PC-3 (cell line): ENCODE measurements around the gene SH2D6. TPM values are rescaled to one million over a fixed set of nuclear protein-coding genes. Genes with fewer than 3 reads are reported as not detected.
"Not testable (repeated sequence)": the region's sequence is repeated elsewhere in the genome, so short reads cannot be mapped to it uniquely, and the experiment has no call there.

Experiments
- ATAC-seq: fragments of 200-7000 bp; cut with Tn5 transposase; 2 replicates; pipeline ENCODE4 v1.9.1; 2020; ENCODE audit warnings: mild to moderate bottlenecking, moderate library complexity
- BruUV-seq: library from RNA; stranded (reverse); fragments of 400-500 nt; replicated peaks from 2 replicates; lab custom pipeline; 2021; lab: Mats Ljungman, UMichigan
- CTCF ChIA-PET: fragments of 300-600 bp; sonication (Branson Sonifier 250); formaldehyde crosslinking; loops from one replicate; lab custom pipeline; 2022; ENCODE audit warnings: antibody characterized with exemption; lab: Charles Lee
- POLR2A ChIA-PET: fragments of 300-600 bp; sonication (Branson Sonifier 250); formaldehyde crosslinking; loops from one replicate; lab custom pipeline; 2022; ENCODE audit warnings: antibody characterized with exemption; ENCODE audit not compliant: unreplicated experiment; lab: Charles Lee
- DNase-seq: peaks from one replicate; pipeline ENCODE4 v3.0.0-alpha.2; 2015
- H2AFZ ChIP-seq: fragments of 300-600 bp; sonication (generic); 2 replicates; pipeline ENCODE4 v1.6.0; 2016; ENCODE audit warnings: antibody characterized with exemption, low read length
- H3F3A ChIP-seq: fragments of 300-600 bp; sonication (generic); one replicate; pipeline ENCODE4 v1.6.0; 2017; ENCODE audit warnings: antibody characterized with exemption, low read length, control low read depth, mild to moderate bottlenecking; ENCODE audit not compliant: unreplicated experiment
- H3K27ac ChIP-seq: fragments of 300-600 bp; sonication (generic); 2 replicates; pipeline ENCODE4 v1.5.1; 2016; ENCODE audit warnings: mild to moderate bottlenecking, low read length
- H3K27me3 ChIP-seq: fragments of 300-600 bp; sonication (generic); 2 replicates; pipeline ENCODE4 v1.6.1; 2016; ENCODE audit warnings: low read length, mixed read lengths
- H3K36me3 ChIP-seq: fragments of 300-600 bp; sonication (generic); 2 replicates; pipeline ENCODE4 v1.6.1; 2016; ENCODE audit warnings: low read depth, mixed run types, low read length, mixed read lengths
- H3K4me1 ChIP-seq: fragments of 300-600 bp; sonication (generic); 2 replicates; pipeline ENCODE4 v1.5.1; 2016; ENCODE audit warnings: low read length; ENCODE audit not compliant: insufficient read depth
- H3K4me2 ChIP-seq: fragments of 300-600 bp; sonication (generic); 2 replicates; pipeline ENCODE4 v1.6.0; 2016; ENCODE audit warnings: low read length
- H3K4me3 ChIP-seq: fragments of 300-600 bp; sonication (generic); 2 replicates; pipeline ENCODE4 v1.5.1; 2016; ENCODE audit warnings: mild to moderate bottlenecking, low read length, mixed read lengths
- H3K79me2 ChIP-seq: fragments of 300-600 bp; sonication (generic); 2 replicates; pipeline ENCODE4 v1.6.1; 2017; ENCODE audit warnings: low read length, mixed read lengths
- H3K9ac ChIP-seq: fragments of 300-600 bp; sonication (generic); 2 replicates; pipeline ENCODE4 v1.6.0; 2016; ENCODE audit warnings: mild to moderate bottlenecking, low read length
- H3K9me2 ChIP-seq: fragments of 300-600 bp; sonication (generic); replicated peaks from 2 replicates; pipeline ENCODE4 v1.6.1; 2016; ENCODE audit warnings: mixed run types, low read length, mixed read lengths
- H3K9me3 ChIP-seq: fragments of 300-600 bp; sonication (generic); 2 replicates; pipeline ENCODE4 v1.6.1; 2016; ENCODE audit warnings: low read length, mixed read lengths
- H4K20me1 ChIP-seq: fragments of 300-600 bp; sonication (generic); 2 replicates; pipeline ENCODE4 v1.6.1; 2016; ENCODE audit warnings: low read length, mixed read lengths
- EZH2 ChIP-seq: fragments of 300-600 bp; sonication (generic); IDR thresholded peaks from one replicate; pipeline ENCODE4 v1.6.1; 2017; ENCODE audit warnings: antibody characterized with exemption, mild to moderate bottlenecking, low read length; ENCODE audit not compliant: unreplicated experiment
- EZH2phosphoT487 ChIP-seq: fragments of 300-600 bp; sonication (generic); IDR thresholded peaks from 2 replicates; pipeline ENCODE4 v1.6.1; 2018; ENCODE audit warnings: mild to moderate bottlenecking, antibody characterized with exemption, low read length, borderline replicate concordance
- intact Hi-C: fragments of 100-400 bp; cut with micrococcal nuclease; formaldehyde crosslinking; loops from 2 replicates; pipeline ENCODE4 v1.9.0; 2023
- total RNA-seq: library from RNA; depleted of rRNA; stranded (reverse); fragments of >200 nt; gene quantifications from 2 replicates; pipeline ENCODE4 v1.2.3, GENCODE V29; 2014
- TF ChIP-seq, protein P1 (sequence below): fragments of 300-600 bp; sonication (generic); conservative IDR thresholded peaks from 2 replicates; pipeline ENCODE4 v1.5.1; 2017; ENCODE audit warnings: antibody characterized with exemption, low read depth, mild to moderate bottlenecking, low read length

The SH2D6 gene
- total RNA-seq, 1 experiment from 2014 or later = not detected

DNA sequence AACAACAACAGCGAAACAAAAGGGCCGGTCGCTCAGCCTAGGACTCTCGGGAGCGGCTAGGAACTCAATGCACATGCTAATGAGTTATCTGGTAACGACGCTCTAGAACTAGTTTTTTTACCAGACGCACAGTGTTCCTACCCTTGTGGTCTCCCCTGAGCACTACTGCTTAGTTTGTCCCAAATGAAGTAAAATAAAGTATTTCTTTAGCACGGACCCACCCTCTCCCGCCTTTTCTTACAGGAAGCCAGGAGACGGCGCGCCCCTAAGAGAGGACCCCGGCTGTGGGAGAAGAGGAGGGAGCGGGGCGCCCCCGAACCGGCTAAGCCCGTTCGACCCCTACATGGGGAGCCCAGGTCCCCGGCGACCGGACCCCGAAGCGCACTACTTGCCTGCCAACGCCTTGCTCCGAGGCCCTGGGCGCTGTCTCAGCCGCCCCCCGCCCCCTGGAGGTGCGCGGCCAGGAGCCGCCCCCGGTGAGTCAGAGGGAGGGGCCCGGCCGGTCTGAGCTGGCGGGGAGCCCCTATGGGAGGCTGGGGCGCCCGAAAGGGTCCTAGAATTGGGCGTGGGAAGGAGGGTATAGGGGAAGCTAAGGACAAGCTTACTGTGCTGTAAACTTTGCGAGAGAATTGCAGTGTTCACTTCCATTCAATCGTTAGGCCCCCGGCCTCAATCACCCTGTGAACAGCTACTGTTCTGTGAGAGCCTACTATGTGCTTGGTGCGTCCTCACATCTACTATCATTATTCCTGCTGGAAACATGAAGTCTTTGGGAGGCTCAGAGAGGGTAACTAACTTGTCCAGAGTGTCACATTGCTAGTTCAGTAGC lies 4.7 kb upstream of the SH2D6 start:
- no peaks in the 10 kb centered on the region for H3K9me2 ChIP-seq
- H3K4me1 ChIP-seq = peaks cover 33% of the 10 kb centered on the region
- intact Hi-C loops = no loop called here
- no peak overlapping the region for H3K9ac ChIP-seq
- no peaks in the 10 kb centered on the region for H3K27me3 ChIP-seq
- H3K9me3 ChIP-seq = no peaks in the 10 kb centered on the region
- no peak overlapping the region for H3K4me3 ChIP-seq
- no peak overlapping the region for H3K4me2 ChIP-seq
- no peak overlapping the region for H3K27ac ChIP-seq
- CTCF ChIA-PET = interaction anchor here (0.6 kb wide), 1 partner anchor 511 kb away, joined by 3 read pairs; no protein-coding TSS in a partner anchor
- H4K20me1 ChIP-seq = no peaks in the 10 kb centered on the region
- H3K79me2 ChIP-seq = peaks cover 12% of the 10 kb centered on the region
- ATAC-seq = no peak
- no TSS peak for BruUV-seq
- no peak for DNase-seq
- TF ChIP-seq EZH2phosphoT487 = no peak
- TF ChIP-seq EZH2 = no peak
- TF ChIP-seq, protein P1, sequence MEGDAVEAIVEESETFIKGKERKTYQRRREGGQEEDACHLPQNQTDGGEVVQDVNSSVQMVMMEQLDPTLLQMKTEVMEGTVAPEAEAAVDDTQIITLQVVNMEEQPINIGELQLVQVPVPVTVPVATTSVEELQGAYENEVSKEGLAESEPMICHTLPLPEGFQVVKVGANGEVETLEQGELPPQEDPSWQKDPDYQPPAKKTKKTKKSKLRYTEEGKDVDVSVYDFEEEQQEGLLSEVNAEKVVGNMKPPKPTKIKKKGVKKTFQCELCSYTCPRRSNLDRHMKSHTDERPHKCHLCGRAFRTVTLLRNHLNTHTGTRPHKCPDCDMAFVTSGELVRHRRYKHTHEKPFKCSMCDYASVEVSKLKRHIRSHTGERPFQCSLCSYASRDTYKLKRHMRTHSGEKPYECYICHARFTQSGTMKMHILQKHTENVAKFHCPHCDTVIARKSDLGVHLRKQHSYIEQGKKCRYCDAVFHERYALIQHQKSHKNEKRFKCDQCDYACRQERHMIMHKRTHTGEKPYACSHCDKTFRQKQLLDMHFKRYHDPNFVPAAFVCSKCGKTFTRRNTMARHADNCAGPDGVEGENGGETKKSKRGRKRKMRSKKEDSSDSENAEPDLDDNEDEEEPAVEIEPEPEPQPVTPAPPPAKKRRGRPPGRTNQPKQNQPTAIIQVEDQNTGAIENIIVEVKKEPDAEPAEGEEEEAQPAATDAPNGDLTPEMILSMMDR = no peak
- H3F3A ChIP-seq = no peaks in the 10 kb centered on the region
- POLR2A ChIA-PET = interaction anchor here (0.6 kb wide), 1 partner anchor 137 kb away, joined by 4 read pairs; no protein-coding TSS in a partner anchor
- no peaks in the 10 kb centered on the region for H3K36me3 ChIP-seq
- H2AFZ ChIP-seq = no peak overlapping the region

DNA sequence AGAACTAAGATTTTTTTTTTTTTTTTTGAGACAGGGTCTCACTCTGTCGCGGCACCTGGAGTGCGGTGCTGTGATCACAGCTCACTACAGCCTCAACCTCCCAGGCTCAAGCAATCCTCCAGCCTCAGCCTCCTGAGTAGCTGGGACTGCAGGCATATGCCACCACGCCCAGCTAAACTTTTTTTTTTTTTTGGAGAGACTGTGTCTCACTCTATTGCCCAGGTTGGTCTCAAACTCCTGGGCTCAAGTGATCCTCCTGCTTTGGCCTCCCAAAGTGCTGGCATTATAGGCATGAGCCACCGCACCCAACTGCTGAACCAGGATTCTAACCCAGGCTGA lies 4.1 kb upstream of the SH2D6 start:
- H3F3A ChIP-seq, intact Hi-C loops, H3K27ac ChIP-seq, H3K4me3 ChIP-seq, H3K9ac ChIP-seq, H3K9me3 ChIP-seq, H4K20me1 ChIP-seq, H3K4me2 ChIP-seq, H3K36me3 ChIP-seq, H2AFZ ChIP-seq, DNase-seq, H3K27me3 ChIP-seq, BruUV-seq, ATAC-seq, H3K9me2 ChIP-seq: not testable (repeated sequence)
- peaks cover 12% of the 10 kb centered on the region for H3K79me2 ChIP-seq
- CTCF ChIA-PET = interaction anchor here (0.6 kb wide), 1 partner anchor 510 kb away, joined by 3 read pairs; no protein-coding TSS in a partner anchor
- peaks cover 33% of the 10 kb centered on the region for H3K4me1 ChIP-seq
- POLR2A ChIA-PET = interaction anchor here (0.6 kb wide), 1 partner anchor 137 kb away, joined by 4 read pairs; no protein-coding TSS in a partner anchor

DNA sequence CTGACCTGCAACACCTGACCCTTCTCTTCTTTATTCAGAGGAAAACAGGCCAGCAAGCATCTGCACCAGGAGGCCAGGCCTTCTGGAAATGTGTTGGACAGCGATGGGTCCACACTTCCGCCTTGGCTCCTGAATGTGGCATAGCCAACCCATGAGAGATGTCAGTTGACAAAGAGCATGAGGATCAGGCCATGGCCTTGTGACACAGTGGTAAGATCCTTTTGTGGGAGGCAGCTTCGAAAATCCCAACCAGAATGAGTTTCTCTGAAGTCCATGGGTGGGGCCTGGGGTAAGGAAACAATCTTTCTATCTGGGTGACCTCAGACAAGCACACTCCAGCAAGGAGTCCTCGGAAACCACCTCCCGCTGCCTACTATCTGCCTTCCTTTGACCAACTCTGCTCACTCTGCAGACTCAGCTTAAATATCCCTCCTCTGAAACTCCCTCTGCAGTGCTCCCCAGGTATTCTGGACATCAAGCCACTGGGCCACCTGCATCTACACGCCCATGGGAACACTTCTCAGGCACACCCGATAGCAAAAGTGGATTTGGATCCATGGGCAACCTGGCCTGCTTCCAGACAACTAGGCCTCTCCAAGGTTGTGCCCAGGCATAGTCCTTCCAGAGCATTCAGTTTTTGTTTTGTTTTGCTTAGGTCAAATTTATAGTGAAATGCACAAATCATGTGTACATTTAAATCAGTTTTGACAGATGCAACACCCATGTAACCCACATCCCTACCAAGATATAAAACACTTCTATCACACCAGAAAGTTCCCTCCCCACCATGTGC lies 3.6 kb upstream of the SH2D6 start:
- TF ChIP-seq EZH2phosphoT487 = no peak
- TF ChIP-seq, protein P1 = no peak
- no peak for TF ChIP-seq EZH2
- DNase-seq (no peak), ATAC-seq (no peak)
- peaks cover 33% of the 10 kb centered on the region for H3K4me1 ChIP-seq
- BruUV-seq = no TSS peak
- peaks cover 9% of the 10 kb centered on the region; the same call in 1 of the 2 replicates for H3K79me2 ChIP-seq
- H3K9ac ChIP-seq = no peak overlapping the region
- no peak overlapping the region for H2AFZ ChIP-seq
- no peaks in the 10 kb centered on the region for H3F3A ChIP-seq
- H3K9me3 ChIP-seq = no peaks in the 10 kb centered on the region
- ChIA-PET POLR2A (no interaction called here), CTCF (no interaction called here)
- no peaks in the 10 kb centered on the region for H3K9me2 ChIP-seq
- H3K27ac ChIP-seq = no peak overlapping the region
- no peaks in the 10 kb centered on the region for H3K27me3 ChIP-seq
- intact Hi-C loops = no loop called here
- H4K20me1 ChIP-seq = no peaks in the 10 kb centered on the region
- no peaks in the 10 kb centered on the region for H3K36me3 ChIP-seq
- no peak overlapping the region for H3K4me3 ChIP-seq
- H3K4me2 ChIP-seq = no peak overlapping the region
